Neutrophil (primary cell): ENCODE measurements around the gene HOXC6.
"Not testable (repeated sequence)": the region's sequence is repeated elsewhere in the genome, so short reads cannot be mapped to it uniquely, and the experiment has no call there.

Source experiments
- H3K27ac ChIP-seq: fragments of 200-600 bp; sonication (generic); 2 replicates; pipeline ENCODE4 v1.5.1; 2016; ENCODE audit warnings: mild to moderate bottlenecking, moderate library complexity
- H3K27me3 ChIP-seq: fragments of 200-600 bp; sonication (generic); 2 replicates; pipeline ENCODE4 v1.6.0; 2016; ENCODE audit warnings: mild to moderate bottlenecking
- H3K36me3 ChIP-seq: fragments of 200-600 bp; sonication (generic); 2 replicates; pipeline ENCODE4 v1.5.1; 2017
- H3K4me1 ChIP-seq, 2 experiments: fragments of 200-600 bp in 1 of 2; sonication (generic) in 1 of 2; 1 replicate in 1 of 2; 2 replicates in 1 of 2; pipeline versions ENCODE4 v1.5.1 to v1.6.1; 2013 to 2016; ENCODE audit warnings: low read depth in 1 of 2, low read length in 1 of 2, mild to moderate bottlenecking in 1 of 2, moderate library complexity in 1 of 2; ENCODE audit not compliant: control insufficient read depth in 1 of 2, insufficient read depth in 1 of 2
- H3K4me3 ChIP-seq, 2 experiments: fragments of 200-600 bp in 1 of 2; sonication (generic) in 1 of 2; 1 replicate in 1 of 2; 2 replicates in 1 of 2; pipeline ENCODE4 v1.5.1; 2013 to 2016; ENCODE audit warnings: low read depth in 1 of 2, low read length in 1 of 2, mild to moderate bottlenecking in 1 of 2, moderate library complexity in 1 of 2
- H3K9me3 ChIP-seq: fragments of 200-600 bp; sonication (generic); 2 replicates; pipeline ENCODE4 v1.5.1; 2016
- CTCF ChIP-seq: fragments of 200-600 bp; sonication (generic); IDR thresholded peaks from 2 replicates; pipeline ENCODE4 v1.5.1; 2016; ENCODE audit warnings: antibody characterized with exemption

The HOXC6 gene

GRCh38 chr12:54075409-54075808, 47.2 kb downstream of the HOXC6 start:
- no peaks in the 10 kb centered on the region for H3K4me1 ChIP-seq
- no peaks in the 10 kb centered on the region for H3K9me3 ChIP-seq
- H3K27me3 ChIP-seq, result peaks cover 96% of the 10 kb centered on the region
- no peaks in the 10 kb centered on the region for H3K36me3 ChIP-seq
- no peak overlapping the region for H3K27ac ChIP-seq
- TF ChIP-seq CTCF, result no peak
- no peak overlapping the region for H3K4me3 ChIP-seq

GRCh38 chr12:54075974-54076373, 47.7 kb downstream of the HOXC6 start:
- Histone ChIP-seq H3K4me1 (no peaks in the 10 kb centered on the region), H3K27me3 (peaks cover 96% of the 10 kb centered on the region), H3K36me3 (no peaks in the 10 kb centered on the region), H3K9me3 (no peaks in the 10 kb centered on the region), H3K4me3 (no peak overlapping the region), H3K27ac (no peak overlapping the region)
- no peak for TF ChIP-seq CTCF

GRCh38 chr12:54077843-54078242, 49.6 kb downstream of the HOXC6 start:
- H3K9me3 ChIP-seq, H3K4me1 ChIP-seq, H3K4me3 ChIP-seq, H3K27ac ChIP-seq, H3K36me3 ChIP-seq: not testable (repeated sequence)
- H3K27me3 ChIP-seq, result peaks cover 97% of the 10 kb centered on the region

- H3K4me3 ChIP-seq, H3K36me3 ChIP-seq, H3K9me3 ChIP-seq, H3K4me1 ChIP-seq, H3K27ac ChIP-seq: not testable (repeated sequence)
- H3K27me3 ChIP-seq, result peaks cover 97% of the 10 kb centered on the region
Measured at GRCh38 chr12:54079115-54079514, 50.9 kb downstream of the HOXC6 start.
